Measurements from ENCODE around the gene NPAS2. TPM values are rescaled to one million over a fixed set of nuclear protein-coding genes. Genes with fewer than 3 reads are reported as not detected.

The NPAS2 gene
- total and polyA plus RNA-seq, 2 of the 8 experiments (the other 6 are each of a cell fraction or from before 2014, with no cell fraction given) = 1.8 to 1.9 TPM

- Histone ChIP-seq H2AFZ (ENCODE audit: low read length) (no peak overlapping the region), H3K27ac (ENCODE audit: low read depth, low read length) (no peak overlapping the region), H3K27me3 (replicated peaks in 1 of 4; ENCODE audit: control insufficient read depth in 3 of 4, extremely low read depth in 1 of 4, insufficient read depth in 3 of 4, low read length in 3 of 4) (no peaks in the 10 kb centered on the region), H2BK12ac (ENCODE audit: low read depth, low read length) (no peak overlapping the region), H3K56ac (replicated peaks; ENCODE audit: insufficient read length, low read depth, low read length) (no peak overlapping the region), H3K4me3 (ENCODE audit: extremely low read depth in 1 of 4, insufficient read depth in 2 of 4, low read depth in 3 of 4, low read length in 4 of 4) (no peak overlapping the region), H2BK20ac (ENCODE audit: low read length) (no peak overlapping the region), H2BK15ac (ENCODE audit: low read length) (no peak overlapping the region), H3K4me2 (ENCODE audit: insufficient read depth in 1 of 2, low read depth in 2 of 2, low read length in 2 of 2) (no peak overlapping the region), H4K91ac (replicated peaks; ENCODE audit: insufficient read length, low read length) (no peak overlapping the region), H3K23ac (ENCODE audit: insufficient read length) (no peak overlapping the region), H3K9me3 (ENCODE audit: insufficient read depth in 2 of 2, low read depth in 1 of 2, low read length in 1 of 2) (no peaks in the 10 kb centered on the region), H3K14ac (ENCODE audit: insufficient read length) (no peak overlapping the region), H3K23me2 (ENCODE audit: low read depth, low read length) (no peaks in the 10 kb centered on the region; the same call in 1 of the 2 replicates), H3K36me3 (ENCODE audit: control insufficient read depth in 2 of 4, insufficient read depth in 4 of 4, low read length in 3 of 4) (no peaks in the 10 kb centered on the region), H2AK5ac (ENCODE audit: low read depth, low read length) (no peak overlapping the region), H4K5ac (ENCODE audit: insufficient read length, low read depth, low read length) (no peak overlapping the region), H3K18ac (ENCODE audit: extremely low read depth, low read length) (no peak overlapping the region), H3K4ac (replicated peaks; ENCODE audit: insufficient read length, low read depth, low read length) (no peak overlapping the region), H3K4me1 (replicated peaks in 1 of 4; ENCODE audit: control insufficient read depth in 3 of 4, insufficient read depth in 4 of 4, low read length in 3 of 4) (peaks cover 0 to 3% (median 2%) of the 10 kb centered on the region in 4 experiments; a peak in 2 of 7 replicates), H2BK120ac (replicated peaks; ENCODE audit: low read depth, low read length) (no peak overlapping the region), H3K79me1 (ENCODE audit: low read depth, low read length) (no peaks in the 10 kb centered on the region), H3K79me2 (ENCODE audit: control insufficient read depth in 1 of 2, insufficient read depth in 2 of 2, low read length in 2 of 2) (no peaks in the 10 kb centered on the region), H2BK5ac (ENCODE audit: low read depth, low read length) (no peak overlapping the region), H3K9ac (replicated peaks in 1 of 4; ENCODE audit: extremely low read depth in 1 of 4, low read depth in 3 of 4, low read length in 3 of 4) (no peak overlapping the region), H4K20me1 (replicated peaks in 1 of 2; ENCODE audit: control insufficient read depth in 1 of 2, insufficient read depth in 2 of 2, low read length in 2 of 2) (no peaks in the 10 kb centered on the region), H4K8ac (ENCODE audit: extremely low read depth, insufficient read depth, low read length) (no peak overlapping the region)
- POLR2A ChIA-PET (ENCODE audit: partially characterized antibody) = interaction anchor here (3.0 kb wide), 1 partner anchor 17 kb away, joined by 17 read pairs; the partner anchor contains the start of gene RPL31
- no peak for FAIRE-seq
- DNase-seq (ENCODE audit: low read depth in 1 of 2, low spot score in 2 of 2) = no peak
- WGBS, 2 experiments (ENCODE audit: extremely low coverage in 1 of 2, insufficient coverage in 1 of 2, insufficient read length in 1 of 2, insufficient replicate concordance in 2 of 2, low coverage in 1 of 2, low lambda C conversion rate in 2 of 2, missing lambda C conversion rate in 1 of 2) = 88% methylated on average over 11 of the region's 11 CpGs; no CpG with 5 or more reads in 1 of the 2 experiments
- CTCF ChIA-PET (ENCODE audit: partially characterized antibody) = interaction anchor here (0.6 to 2.1 kb wide), 11 partner anchors 9 to 379 kb away, joined by 3 to 9 read pairs (median 3); no protein-coding TSS in a partner anchor
- no peak for TF ChIP-seq BCL11A (IDR thresholded peaks at IDR 0.05; ENCODE audit: low read depth in 2 of 2, low read length in 2 of 2)
- no peak for TF ChIP-seq TCF12 (IDR thresholded peaks at IDR 0.05; ENCODE audit: low read depth, low read length)
- TF ChIP-seq KDM5A (IDR thresholded peaks at IDR 0.05; ENCODE audit: low read length) = no peak
- TF ChIP-seq POLR2AphosphoS5 (IDR thresholded peaks at IDR 0.05; ENCODE audit: low read depth, low read length) = no peak
- TF ChIP-seq PHF8 (conservative IDR thresholded peaks at IDR 0.05; ENCODE audit: low read depth, low read length) = no peak
- no peak for TF ChIP-seq NRF1 (IDR thresholded peaks at IDR 0.05; ENCODE audit: low read depth, low read length)
- no peak for TF ChIP-seq POLR2A (IDR thresholded peaks at IDR 0.05; ENCODE audit: control extremely low read depth in 1 of 2, low read depth in 2 of 2, low read length in 2 of 2)
- TF ChIP-seq GABPA (IDR thresholded peaks at IDR 0.05; ENCODE audit: borderline replicate concordance, insufficient read depth, low read length) = no peak
Measured at GRCh38 chr2:100986157-100986556, 166.2 kb downstream of the NPAS2 start.

Measured in H1 (cell line).